Neural cell (in vitro differentiated cells): Measurements from ENCODE around the gene PIAS1. TPM values are rescaled to one million over a fixed set of nuclear protein-coding genes. Genes with fewer than 3 reads are reported as not detected.

Experiments used
- H2AFZ ChIP-seq: fragments of 200-600, 300-800 bp; sonication (generic), shearing (Covaris generic); 2 replicates; pipeline ENCODE4 v1.6.0; 2014; ENCODE audit warnings: low read depth, mild to moderate bottlenecking, antibody characterized with exemption, low read length, moderate library complexity
- H3F3A ChIP-seq: fragments of 200-600 bp; shearing (Covaris generic); 2 replicates; pipeline ENCODE4 v1.6.1; 2016; ENCODE audit warnings: mild to moderate bottlenecking, moderate library complexity, mixed read lengths, antibody characterized with exemption, low read length; ENCODE audit not compliant: insufficient read depth, poor library complexity, severe bottlenecking
- H3K27ac ChIP-seq: fragments of 200-600, 300-800 bp; sonication (generic), shearing (Covaris generic); 2 replicates; pipeline ENCODE4 v1.5.1; 2014; ENCODE audit warnings: mild to moderate bottlenecking, low read length, moderate library complexity
- H3K27me3 ChIP-seq: fragments of 300-800, 200-600 bp; sonication (generic), shearing (Covaris generic); 2 replicates; pipeline ENCODE4 v1.6.0; 2014; ENCODE audit warnings: mild to moderate bottlenecking, low read depth, low read length, moderate library complexity; ENCODE audit not compliant: insufficient read depth
- H3K36me3 ChIP-seq: fragments of 300-800, 200-600 bp; sonication (generic), shearing (Covaris generic); 2 replicates; pipeline ENCODE4 v1.5.1; 2014; ENCODE audit warnings: mild to moderate bottlenecking, antibody characterized with exemption, low read length, moderate library complexity; ENCODE audit not compliant: insufficient read depth
- H3K4me2 ChIP-seq: fragments of 300-800, 200-600 bp; sonication (generic), shearing (Covaris generic); 2 replicates; pipeline ENCODE4 v1.6.0; 2014; ENCODE audit warnings: mild to moderate bottlenecking, low read length
- H3K4me3 ChIP-seq: fragments of 300-800, 200-600 bp; sonication (generic), shearing (Covaris generic); 2 replicates; pipeline ENCODE4 v1.5.1; 2014; ENCODE audit warnings: mild to moderate bottlenecking, low read length, moderate library complexity
- H3K79me2 ChIP-seq: fragments of 200-600 bp; shearing (Covaris generic); replicated peaks from 2 replicates; pipeline ENCODE4 v1.6.0; 2014; ENCODE audit warnings: mild to moderate bottlenecking, low read length, moderate library complexity; ENCODE audit not compliant: insufficient read depth
- H3K9ac ChIP-seq: fragments of 300-800, 200-600 bp; sonication (generic), shearing (Covaris generic); 2 replicates; pipeline ENCODE4 v1.6.1; 2016; ENCODE audit warnings: mild to moderate bottlenecking, low read length, mixed read lengths
- H3K9me2 ChIP-seq: fragments of 200-600 bp; shearing (Covaris generic); 2 replicates; pipeline ENCODE4 v1.6.1; 2016; ENCODE audit warnings: mild to moderate bottlenecking, low read length, mixed read lengths; ENCODE audit not compliant: insufficient read depth
- H3K9me3 ChIP-seq: fragments of 200-600, 300-800 bp; sonication (generic), shearing (Covaris generic); 2 replicates; pipeline ENCODE4 v1.6.1; 2016; ENCODE audit warnings: mild to moderate bottlenecking, mixed run types, low read length, moderate library complexity, mixed read lengths
- H4K20me1 ChIP-seq: fragments of 200-600 bp; shearing (Covaris generic); 2 replicates; pipeline ENCODE4 v1.6.1; 2016; ENCODE audit warnings: mild to moderate bottlenecking, mixed run types; ENCODE audit not compliant: insufficient read depth
- EP300 ChIP-seq: fragments of 450-650 bp; conservative IDR thresholded peaks from 2 replicates; pipeline ENCODE4 v1.6.1; 2014; ENCODE audit warnings: antibody characterized with exemption, mild to moderate bottlenecking, moderate library complexity; ENCODE audit not compliant: poor library complexity, severe bottlenecking
- EZH2 ChIP-seq: fragments of 200-600, 300-800 bp; shearing (Covaris generic), sonication (generic); IDR thresholded peaks from 2 replicates; pipeline ENCODE4 v1.6.1; 2014; ENCODE audit warnings: antibody characterized with exemption, low read length, borderline replicate concordance, mild to moderate bottlenecking; ENCODE audit not compliant: insufficient read depth, poor library complexity, severe bottlenecking
- MXI1 ChIP-seq: fragments of 450-650 bp; conservative IDR thresholded peaks from 2 replicates; pipeline ENCODE4 v1.6.1; 2014; ENCODE audit warnings: antibody characterized with exemption, mild to moderate bottlenecking; ENCODE audit not compliant: poor library complexity, severe bottlenecking
- POLR2AphosphoS5 ChIP-seq: IDR thresholded peaks from 2 replicates; pipeline ENCODE4 v1.6.1; 2012
- RAD21 ChIP-seq: fragments of 450-650 bp; conservative IDR thresholded peaks from 2 replicates; pipeline ENCODE4 v1.6.1; 2014; ENCODE audit warnings: antibody characterized with exemption, mild to moderate bottlenecking, moderate library complexity
- REST ChIP-seq: IDR thresholded peaks from 2 replicates; pipeline ENCODE4 v1.6.1; 2012; ENCODE audit warnings: borderline replicate concordance
- SMC3 ChIP-seq: fragments of 450-650 bp; conservative IDR thresholded peaks from 2 replicates; pipeline ENCODE4 v1.6.1; 2014; ENCODE audit warnings: antibody characterized with exemption, mild to moderate bottlenecking, moderate library complexity; ENCODE audit not compliant: poor library complexity
- TAF1 ChIP-seq: IDR thresholded peaks from 2 replicates; pipeline ENCODE4 v1.6.1; 2012; ENCODE audit warnings: low read depth
- polyA plus RNA-seq: library from polyadenylated mRNA; depleted of rRNA; stranded (reverse); fragments of >200 nt; gene quantifications from 2 replicates; pipeline ENCODE4 v1.2.3, GENCODE V29; 2014
- TF ChIP-seq, protein P1 (sequence below): fragments of 450-650 bp; IDR thresholded peaks from 2 replicates; pipeline ENCODE4 v1.5.1; 2014; ENCODE audit warnings: antibody characterized with exemption, mild to moderate bottlenecking, moderate library complexity; ENCODE audit not compliant: poor library complexity, severe bottlenecking

Gene PIAS1
- polyA plus RNA-seq, 1 donor from 2014 or later, result 14.3 TPM

- no peak overlapping the region for H3K4me2 ChIP-seq
These were observed 9.5 kb downstream of the PIAS1 start for GRCh38 chr15:68063606-68064005.

GRCh38 chr15:68073576-68074288 is 19.6 kb downstream of the PIAS1 start:
- H4K20me1 ChIP-seq, result no peaks in the 10 kb centered on the region
- no peak overlapping the region for H2AFZ ChIP-seq
- no peak overlapping the region for H3K9ac ChIP-seq
- no peaks in the 10 kb centered on the region for H3K9me2 ChIP-seq
- no peak overlapping the region for H3K27ac ChIP-seq
- H3K4me3 ChIP-seq, result no peak overlapping the region
- H3K9me3 ChIP-seq, result no peaks in the 10 kb centered on the region
- no peak overlapping the region for H3K4me2 ChIP-seq
- H3K36me3 ChIP-seq, result no peaks in the 10 kb centered on the region
- H3F3A ChIP-seq, result no peaks in the 10 kb centered on the region
- H3K79me2 ChIP-seq, result peaks cover 64% of the 10 kb centered on the region
- H3K27me3 ChIP-seq, result no peaks in the 10 kb centered on the region
- TF ChIP-seq MXI1, result no peak
- no peak for TF ChIP-seq REST
- TF ChIP-seq, protein P1, sequence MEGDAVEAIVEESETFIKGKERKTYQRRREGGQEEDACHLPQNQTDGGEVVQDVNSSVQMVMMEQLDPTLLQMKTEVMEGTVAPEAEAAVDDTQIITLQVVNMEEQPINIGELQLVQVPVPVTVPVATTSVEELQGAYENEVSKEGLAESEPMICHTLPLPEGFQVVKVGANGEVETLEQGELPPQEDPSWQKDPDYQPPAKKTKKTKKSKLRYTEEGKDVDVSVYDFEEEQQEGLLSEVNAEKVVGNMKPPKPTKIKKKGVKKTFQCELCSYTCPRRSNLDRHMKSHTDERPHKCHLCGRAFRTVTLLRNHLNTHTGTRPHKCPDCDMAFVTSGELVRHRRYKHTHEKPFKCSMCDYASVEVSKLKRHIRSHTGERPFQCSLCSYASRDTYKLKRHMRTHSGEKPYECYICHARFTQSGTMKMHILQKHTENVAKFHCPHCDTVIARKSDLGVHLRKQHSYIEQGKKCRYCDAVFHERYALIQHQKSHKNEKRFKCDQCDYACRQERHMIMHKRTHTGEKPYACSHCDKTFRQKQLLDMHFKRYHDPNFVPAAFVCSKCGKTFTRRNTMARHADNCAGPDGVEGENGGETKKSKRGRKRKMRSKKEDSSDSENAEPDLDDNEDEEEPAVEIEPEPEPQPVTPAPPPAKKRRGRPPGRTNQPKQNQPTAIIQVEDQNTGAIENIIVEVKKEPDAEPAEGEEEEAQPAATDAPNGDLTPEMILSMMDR, result no peak
- no peak for TF ChIP-seq EP300
- TF ChIP-seq EZH2, result no peak
- no peak for TF ChIP-seq SMC3

More at GRCh38 chr15:68063606-68064005, 9.5 kb downstream of the PIAS1 start:
- no peak overlapping the region for H2AFZ ChIP-seq
- no peaks in the 10 kb centered on the region for H3K27me3 ChIP-seq
- H3K36me3 ChIP-seq, result no peaks in the 10 kb centered on the region
- H3K27ac ChIP-seq, result no peak overlapping the region
- H4K20me1 ChIP-seq, result peaks cover 5% of the 10 kb centered on the region
- no peaks in the 10 kb centered on the region for H3K9me2 ChIP-seq
- no peaks in the 10 kb centered on the region for H3F3A ChIP-seq
- TF ChIP-seq EZH2 (no peak), SMC3 (no peak), MXI1 (no peak), REST (no peak), POLR2AphosphoS5 (no peak), TAF1 (no peak), RAD21 (no peak), EP300 (no peak)
- TF ChIP-seq, protein P1, result no peak
- H3K9ac ChIP-seq, result no peak overlapping the region
- peaks cover 92% of the 10 kb centered on the region for H3K79me2 ChIP-seq
- H3K9me3 ChIP-seq, result no peaks in the 10 kb centered on the region
- no peak overlapping the region for H3K4me3 ChIP-seq
